ENCODE results near the gene CERCAM.
A peak's percentile ranks its signal among the peaks of the same experiment; 100 is the strongest.

The CERCAM gene

DNA sequence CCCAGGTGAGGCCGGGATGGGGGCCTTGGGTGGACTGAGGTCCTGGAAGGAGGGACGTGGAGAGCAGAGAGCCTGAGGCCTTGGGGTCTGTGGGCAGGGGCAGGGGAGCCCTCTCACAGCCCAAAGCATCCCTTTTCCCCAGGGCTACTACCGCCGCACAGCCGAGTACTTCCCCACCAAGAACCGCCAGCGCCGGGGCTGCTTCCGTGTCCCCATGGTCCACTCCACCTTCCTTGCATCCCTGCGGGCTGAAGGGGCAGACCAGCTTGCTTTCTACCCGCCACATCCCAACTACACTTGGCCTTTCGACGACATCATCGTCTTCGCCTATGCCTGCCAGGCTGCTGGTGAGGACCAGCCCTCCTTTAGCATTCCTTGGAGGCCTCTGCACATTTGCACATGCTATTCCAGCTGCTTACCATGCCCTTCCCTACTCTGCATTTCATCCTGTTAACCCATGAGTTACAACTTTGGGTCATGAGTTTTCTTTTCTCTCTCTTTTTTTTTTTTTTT lies 3.7 kb downstream of the CERCAM start:
- in situ Hi-C loops (cut with MboI; ENCODE audit: low sequenced_read_pairs, unreplicated experiment) = no loop called here
- TF ChIP-seq, protein P1, sequence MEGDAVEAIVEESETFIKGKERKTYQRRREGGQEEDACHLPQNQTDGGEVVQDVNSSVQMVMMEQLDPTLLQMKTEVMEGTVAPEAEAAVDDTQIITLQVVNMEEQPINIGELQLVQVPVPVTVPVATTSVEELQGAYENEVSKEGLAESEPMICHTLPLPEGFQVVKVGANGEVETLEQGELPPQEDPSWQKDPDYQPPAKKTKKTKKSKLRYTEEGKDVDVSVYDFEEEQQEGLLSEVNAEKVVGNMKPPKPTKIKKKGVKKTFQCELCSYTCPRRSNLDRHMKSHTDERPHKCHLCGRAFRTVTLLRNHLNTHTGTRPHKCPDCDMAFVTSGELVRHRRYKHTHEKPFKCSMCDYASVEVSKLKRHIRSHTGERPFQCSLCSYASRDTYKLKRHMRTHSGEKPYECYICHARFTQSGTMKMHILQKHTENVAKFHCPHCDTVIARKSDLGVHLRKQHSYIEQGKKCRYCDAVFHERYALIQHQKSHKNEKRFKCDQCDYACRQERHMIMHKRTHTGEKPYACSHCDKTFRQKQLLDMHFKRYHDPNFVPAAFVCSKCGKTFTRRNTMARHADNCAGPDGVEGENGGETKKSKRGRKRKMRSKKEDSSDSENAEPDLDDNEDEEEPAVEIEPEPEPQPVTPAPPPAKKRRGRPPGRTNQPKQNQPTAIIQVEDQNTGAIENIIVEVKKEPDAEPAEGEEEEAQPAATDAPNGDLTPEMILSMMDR (IDR thresholded peaks at IDR 0.05; ENCODE audit: borderline replicate concordance, control extremely low read depth, extremely low read depth, insufficient read depth, missing control alignments) = no peak
- no peak for DNase-seq (ENCODE audit: low spot score)

DNA sequence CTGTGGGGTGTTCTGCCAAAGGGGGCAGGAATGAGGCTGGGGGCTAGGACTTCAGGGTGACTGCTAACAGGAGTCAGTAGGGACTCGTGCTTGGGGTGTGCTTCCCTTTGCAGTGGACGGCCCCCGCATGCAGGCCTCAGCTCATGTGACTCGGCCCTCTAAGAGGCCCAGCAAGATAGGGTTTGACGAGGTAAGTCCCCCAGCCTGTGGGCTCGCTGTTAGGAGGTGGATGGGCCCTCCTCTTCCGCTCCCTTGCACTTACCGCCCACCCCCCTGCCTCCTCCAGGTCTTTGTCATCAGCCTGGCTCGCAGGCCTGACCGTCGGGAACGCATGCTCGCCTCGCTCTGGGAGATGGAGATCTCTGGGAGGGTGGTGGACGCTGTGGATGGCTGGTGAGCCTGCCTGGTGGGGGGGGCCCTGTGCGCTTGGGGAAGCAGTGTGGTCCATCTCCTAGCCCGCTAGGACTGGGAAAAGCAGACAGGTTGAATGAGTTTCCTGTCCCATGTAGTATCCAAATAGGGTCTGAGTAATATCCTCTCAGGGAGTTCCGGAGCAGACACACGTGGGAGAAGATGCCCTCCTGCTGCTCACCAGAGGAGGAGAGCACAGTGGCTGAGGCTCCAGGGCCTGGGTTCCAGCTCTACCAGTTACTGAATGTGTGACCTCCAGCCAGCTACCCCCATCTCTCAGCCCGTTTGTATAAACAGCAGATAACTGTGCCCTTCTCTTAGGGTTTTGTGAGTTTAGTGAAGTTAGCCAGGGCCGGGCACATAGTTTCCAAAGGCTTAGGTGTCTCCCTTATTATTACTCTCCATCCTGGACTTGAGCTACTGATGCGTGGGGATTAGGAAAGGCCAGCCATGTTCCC lies 8.2 kb downstream of the CERCAM start:
- DNase-seq (ENCODE audit: low spot score) = no peak
- in situ Hi-C loops (cut with MboI; ENCODE audit: low sequenced_read_pairs, unreplicated experiment) = no loop called here
- TF ChIP-seq, protein P1 (IDR thresholded peaks at IDR 0.05; ENCODE audit: borderline replicate concordance, control extremely low read depth, extremely low read depth, insufficient read depth, missing control alignments) = no peak

DNA sequence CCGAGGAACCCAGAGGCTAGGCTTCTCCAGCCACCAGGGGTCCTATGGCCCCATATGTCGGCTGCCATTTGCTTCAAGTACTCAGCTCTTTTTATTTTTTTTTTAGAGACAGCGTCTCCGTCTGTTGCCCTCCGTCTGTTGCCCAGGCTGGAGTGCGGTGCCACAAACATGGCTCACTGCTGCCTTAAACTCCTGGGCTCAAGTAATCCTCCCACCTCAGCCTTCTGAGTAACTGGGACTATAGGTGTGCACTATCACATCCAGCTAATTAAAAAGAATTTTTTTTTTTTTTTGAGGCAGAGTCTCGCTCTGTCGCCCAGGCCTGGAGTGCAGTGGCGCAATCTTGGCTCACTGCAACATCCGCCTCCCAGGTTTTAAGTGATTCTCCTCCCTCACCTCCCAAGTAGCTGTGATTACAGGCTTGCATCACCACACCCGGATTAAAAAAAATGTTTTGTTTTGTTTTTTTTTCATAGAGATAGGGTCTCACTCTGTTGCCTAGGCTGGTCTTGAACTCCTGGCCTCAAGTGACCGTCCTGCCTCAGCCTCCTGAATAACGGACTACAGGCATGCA lies 8.9 kb downstream of the CERCAM start:
- TF ChIP-seq, protein P1 (IDR thresholded peaks at IDR 0.05; ENCODE audit: borderline replicate concordance, control extremely low read depth, extremely low read depth, insufficient read depth, missing control alignments) = no peak
- DNase-seq (ENCODE audit: low spot score) = no peak
- in situ Hi-C loops (cut with MboI; ENCODE audit: low sequenced_read_pairs, unreplicated experiment) = no loop called here

DNA sequence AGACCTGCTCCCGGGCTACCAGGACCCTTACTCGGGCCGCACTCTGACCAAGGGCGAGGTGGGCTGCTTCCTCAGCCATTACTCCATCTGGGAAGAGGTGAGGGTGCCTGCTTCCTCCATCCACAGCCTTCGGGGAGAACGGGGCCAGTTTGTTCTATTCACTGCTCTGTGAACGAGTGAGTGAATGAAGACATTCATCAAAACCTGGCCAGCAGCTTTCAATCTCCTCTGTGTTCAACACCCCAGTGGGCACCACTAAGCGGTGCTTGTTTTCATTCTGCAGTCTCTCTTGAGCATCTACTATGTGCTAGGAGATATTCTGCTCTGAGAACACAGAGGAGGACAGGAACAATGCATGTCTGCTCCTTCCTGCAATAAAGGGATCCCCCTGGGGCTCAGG lies 10.6 kb downstream of the CERCAM start:
- in situ Hi-C loops (cut with MboI; ENCODE audit: low sequenced_read_pairs, unreplicated experiment) = no loop called here
- no peak for DNase-seq (ENCODE audit: low spot score)
- TF ChIP-seq, protein P1 (IDR thresholded peaks at IDR 0.05; ENCODE audit: borderline replicate concordance, control extremely low read depth, extremely low read depth, insufficient read depth, missing control alignments) = no peak

DNA sequence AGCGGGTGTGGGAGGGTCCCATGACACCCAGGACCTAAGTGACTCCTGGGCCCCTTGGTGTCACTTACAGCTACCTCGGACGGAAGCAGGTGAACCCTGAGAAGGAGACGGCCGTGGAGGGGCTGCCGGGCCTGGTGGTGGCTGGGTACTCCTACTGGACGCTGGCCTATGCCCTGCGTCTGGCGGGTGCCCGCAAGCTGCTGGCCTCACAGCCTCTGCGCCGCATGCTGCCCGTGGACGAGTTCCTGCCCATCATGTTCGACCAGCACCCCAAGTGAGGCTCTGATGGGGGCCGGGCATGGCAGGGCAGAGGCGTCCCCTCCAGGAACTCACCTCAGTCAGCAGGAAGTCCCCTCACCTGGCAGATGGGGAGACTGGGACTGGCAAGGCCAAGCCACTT lies 13.7 kb downstream of the CERCAM start:
- in situ Hi-C loops (cut with MboI; ENCODE audit: low sequenced_read_pairs, unreplicated experiment) = no loop called here
- peak; percentile 26 for DNase-seq (ENCODE audit: low spot score)
- TF ChIP-seq, protein P1 (IDR thresholded peaks at IDR 0.05; ENCODE audit: borderline replicate concordance, control extremely low read depth, extremely low read depth, insufficient read depth, missing control alignments) = no peak

DNA sequence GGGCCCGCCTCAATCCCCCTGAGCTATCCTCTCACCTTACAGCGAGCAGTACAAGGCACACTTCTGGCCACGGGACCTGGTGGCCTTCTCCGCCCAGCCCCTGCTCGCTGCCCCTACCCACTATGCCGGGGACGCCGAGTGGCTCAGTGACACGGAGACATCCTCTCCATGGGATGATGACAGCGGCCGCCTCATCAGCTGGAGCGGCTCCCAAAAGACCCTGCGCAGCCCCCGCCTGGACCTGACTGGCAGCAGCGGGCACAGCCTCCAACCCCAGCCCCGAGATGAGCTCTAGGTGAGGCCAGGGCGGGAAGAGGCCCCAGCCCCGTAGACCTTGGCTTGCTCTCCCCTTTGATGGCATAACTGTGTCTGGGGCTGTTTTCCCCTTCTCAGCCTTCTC lies 15.0 kb downstream of the CERCAM start:
- TF ChIP-seq, protein P1 (IDR thresholded peaks at IDR 0.05; ENCODE audit: borderline replicate concordance, control extremely low read depth, extremely low read depth, insufficient read depth, missing control alignments) = no peak
- DNase-seq (ENCODE audit: low spot score) = no peak
- in situ Hi-C loops (cut with MboI; ENCODE audit: low sequenced_read_pairs, unreplicated experiment) = no loop called here
